SK-N-SH (cell line): ENCODE results near the gene PPA2.

Experiments
- CTCF ChIP-seq: fragments of 200-600 bp; sonication (generic); IDR thresholded peaks from 2 replicates; pipeline ENCODE4 v1.6.1; 2017; ENCODE audit warnings: antibody characterized with exemption, mild to moderate bottlenecking, moderate library complexity
- SMC3 ChIP-seq: IDR thresholded peaks from 2 replicates; pipeline ENCODE4 v1.6.1; 2012; ENCODE audit warnings: low read depth, low read length, improper control_type of control experiment
- TAF1 ChIP-seq: IDR thresholded peaks from 2 replicates; pipeline ENCODE4 v1.6.1; 2012; ENCODE audit warnings: low read depth, mild to moderate bottlenecking, low read length, moderate library complexity, borderline replicate concordance
- TF ChIP-seq, protein P1 (sequence below): IDR thresholded peaks from 2 replicates; pipeline ENCODE4 v1.4.0; 2012; ENCODE audit warnings: low read depth, borderline replicate concordance

GRCh38 chr4:105504744-105505143 is 30.9 kb upstream of the PPA2 start:
- TF ChIP-seq CTCF, result no peak
- TF ChIP-seq, protein P1, sequence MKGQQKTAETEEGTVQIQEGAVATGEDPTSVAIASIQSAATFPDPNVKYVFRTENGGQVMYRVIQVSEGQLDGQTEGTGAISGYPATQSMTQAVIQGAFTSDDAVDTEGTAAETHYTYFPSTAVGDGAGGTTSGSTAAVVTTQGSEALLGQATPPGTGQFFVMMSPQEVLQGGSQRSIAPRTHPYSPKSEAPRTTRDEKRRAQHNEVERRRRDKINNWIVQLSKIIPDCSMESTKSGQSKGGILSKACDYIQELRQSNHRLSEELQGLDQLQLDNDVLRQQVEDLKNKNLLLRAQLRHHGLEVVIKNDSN, result no peak
- TF ChIP-seq SMC3, result no peak
- no peak for TF ChIP-seq TAF1
